ENCODE data around the gene HEPACAM2.

DNA sequence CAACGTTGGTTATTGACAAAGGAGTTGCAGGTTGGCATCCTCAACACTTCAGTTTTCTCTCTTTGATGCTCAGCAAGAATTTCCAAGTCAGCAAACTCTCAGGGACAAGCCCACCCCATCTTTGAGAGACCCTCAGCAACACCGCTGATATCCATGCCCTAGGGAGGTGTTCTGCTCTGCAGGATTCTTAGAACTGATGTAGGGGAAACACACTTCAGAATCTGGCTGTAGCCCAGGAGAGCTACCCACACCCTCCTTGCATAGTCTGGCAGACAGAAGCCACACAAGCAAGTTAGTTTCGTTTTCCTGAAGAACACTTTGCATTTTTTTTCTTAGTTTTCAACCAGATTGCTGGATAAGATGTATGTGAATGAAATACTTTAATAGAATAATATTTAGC, 78.9 kb downstream of the HEPACAM2 start:
- TF ChIP-seq, protein P1, sequence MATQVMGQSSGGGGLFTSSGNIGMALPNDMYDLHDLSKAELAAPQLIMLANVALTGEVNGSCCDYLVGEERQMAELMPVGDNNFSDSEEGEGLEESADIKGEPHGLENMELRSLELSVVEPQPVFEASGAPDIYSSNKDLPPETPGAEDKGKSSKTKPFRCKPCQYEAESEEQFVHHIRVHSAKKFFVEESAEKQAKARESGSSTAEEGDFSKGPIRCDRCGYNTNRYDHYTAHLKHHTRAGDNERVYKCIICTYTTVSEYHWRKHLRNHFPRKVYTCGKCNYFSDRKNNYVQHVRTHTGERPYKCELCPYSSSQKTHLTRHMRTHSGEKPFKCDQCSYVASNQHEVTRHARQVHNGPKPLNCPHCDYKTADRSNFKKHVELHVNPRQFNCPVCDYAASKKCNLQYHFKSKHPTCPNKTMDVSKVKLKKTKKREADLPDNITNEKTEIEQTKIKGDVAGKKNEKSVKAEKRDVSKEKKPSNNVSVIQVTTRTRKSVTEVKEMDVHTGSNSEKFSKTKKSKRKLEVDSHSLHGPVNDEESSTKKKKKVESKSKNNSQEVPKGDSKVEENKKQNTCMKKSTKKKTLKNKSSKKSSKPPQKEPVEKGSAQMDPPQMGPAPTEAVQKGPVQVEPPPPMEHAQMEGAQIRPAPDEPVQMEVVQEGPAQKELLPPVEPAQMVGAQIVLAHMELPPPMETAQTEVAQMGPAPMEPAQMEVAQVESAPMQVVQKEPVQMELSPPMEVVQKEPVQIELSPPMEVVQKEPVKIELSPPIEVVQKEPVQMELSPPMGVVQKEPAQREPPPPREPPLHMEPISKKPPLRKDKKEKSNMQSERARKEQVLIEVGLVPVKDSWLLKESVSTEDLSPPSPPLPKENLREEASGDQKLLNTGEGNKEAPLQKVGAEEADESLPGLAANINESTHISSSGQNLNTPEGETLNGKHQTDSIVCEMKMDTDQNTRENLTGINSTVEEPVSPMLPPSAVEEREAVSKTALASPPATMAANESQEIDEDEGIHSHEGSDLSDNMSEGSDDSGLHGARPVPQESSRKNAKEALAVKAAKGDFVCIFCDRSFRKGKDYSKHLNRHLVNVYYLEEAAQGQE (IDR thresholded peaks at IDR 0.05; ENCODE audit: insufficient read depth in 1 of 2, low read depth in 2 of 2, low read length in 2 of 2): no peak
- no peak for TF ChIP-seq POLR2AphosphoS5 (IDR thresholded peaks at IDR 0.05; ENCODE audit: low read depth, low read length)
- TF ChIP-seq SIN3A (IDR thresholded peaks at IDR 0.05; ENCODE audit: borderline replicate concordance, insufficient read depth, low read length): no peak
- TF ChIP-seq TAF1 (IDR thresholded peaks at IDR 0.05; ENCODE audit: borderline replicate concordance, insufficient read depth, low read length): no peak

Data from PFSK-1 (cell line).